ENCODE data around the gene PMP22.

PMP22 gene

GRCh38 chr17:15281909-15282308, 16.8 kb upstream of the PMP22 start:
- H3K4me3 ChIP-seq (replicated peaks; ENCODE audit: low read depth, low read length): no peak overlapping the region
- TF ChIP-seq CTCF (IDR thresholded peaks at IDR 0.05; ENCODE audit: low read length, missing control alignments): no peak
- no peak for DNase-seq (ENCODE audit: low read depth)

- peak; percentile 47 for DNase-seq (ENCODE audit: low read depth)
- no peak overlapping the region for H3K4me3 ChIP-seq (replicated peaks; ENCODE audit: low read depth, low read length)
- no peak for TF ChIP-seq CTCF (IDR thresholded peaks at IDR 0.05; ENCODE audit: low read length, missing control alignments)
Measured at GRCh38 chr17:15278924-15279477, 13.9 kb upstream of the PMP22 start.

- no peak overlapping the region for H3K4me3 ChIP-seq (replicated peaks; ENCODE audit: low read depth, low read length)
Measured at GRCh38 chr17:15278380-15278779, 13.3 kb upstream of the PMP22 start.

GRCh38 chr17:15274017-15274416, 8.9 kb upstream of the PMP22 start:
- no peak for TF ChIP-seq CTCF (IDR thresholded peaks at IDR 0.05; ENCODE audit: low read length, missing control alignments)
- no peak for DNase-seq (ENCODE audit: low read depth)
- no peak overlapping the region for H3K4me3 ChIP-seq (replicated peaks; ENCODE audit: low read depth, low read length)

More at GRCh38 chr17:15278380-15278779, 13.3 kb upstream of the PMP22 start:
- no peak for TF ChIP-seq CTCF (IDR thresholded peaks at IDR 0.05; ENCODE audit: low read length, missing control alignments)
- no peak for DNase-seq (ENCODE audit: low read depth)

- no peak overlapping the region for H3K4me3 ChIP-seq (replicated peaks; ENCODE audit: low read depth, low read length)
- TF ChIP-seq CTCF (IDR thresholded peaks at IDR 0.05; ENCODE audit: low read length, missing control alignments): no peak
- DNase-seq (ENCODE audit: low read depth): peak; percentile 79
Measured at GRCh38 chr17:15273141-15273793, 8.1 kb upstream of the PMP22 start.

GRCh38 chr17:15271741-15272140, 6.6 kb upstream of the PMP22 start:
- no peak overlapping the region for H3K4me3 ChIP-seq (replicated peaks; ENCODE audit: low read depth, low read length)
- no peak for TF ChIP-seq CTCF (IDR thresholded peaks at IDR 0.05; ENCODE audit: low read length, missing control alignments)
- no peak for DNase-seq (ENCODE audit: low read depth)

Measured in fibroblast of pulmonary artery (primary cell).